NCI-H526 treated with DMSO at 0.1 percent for 48 hours (cell line): ENCODE results near the gene PLXNA3.

Source experiments
- DNase-seq: peaks from one replicate; lab custom pipeline; 2025; lab: John Stamatoyannopoulos, UW

Gene PLXNA3

DNA sequence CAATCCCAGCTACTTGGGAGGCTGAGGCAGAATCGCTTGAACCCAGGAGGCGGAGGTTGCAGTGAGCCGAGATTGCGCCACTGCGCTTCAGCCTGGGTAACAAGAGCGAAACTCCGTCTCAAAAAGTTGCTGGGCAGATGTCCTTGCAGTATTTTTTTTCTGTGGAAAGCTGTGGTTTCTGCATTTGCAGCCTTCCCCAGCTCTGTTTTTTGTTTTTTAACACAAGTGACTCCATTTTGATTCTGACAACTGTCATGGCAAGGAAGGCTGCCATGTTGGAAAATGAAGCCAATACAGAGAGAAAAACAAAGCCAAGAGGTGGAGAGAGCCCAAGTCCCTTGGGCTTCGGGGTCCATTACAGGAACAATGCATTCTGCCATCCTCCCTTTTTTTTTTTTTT, 44.0 kb downstream of the PLXNA3 start:
- no peak for DNase-seq

- no peak for DNase-seq
These were observed 44.9 kb downstream of the PLXNA3 start for GRCh38 chrX:154502989-154503388.

GRCh38 chrX:154505734-154506133, 47.7 kb downstream of the PLXNA3 start:
- no peak for DNase-seq

- DNase-seq: no peak
These were observed 48.6 kb downstream of the PLXNA3 start for GRCh38 chrX:154506483-154507332.

GRCh38 chrX:154507673-154508383, 49.7 kb downstream of the PLXNA3 start:
- no peak for DNase-seq

DNA sequence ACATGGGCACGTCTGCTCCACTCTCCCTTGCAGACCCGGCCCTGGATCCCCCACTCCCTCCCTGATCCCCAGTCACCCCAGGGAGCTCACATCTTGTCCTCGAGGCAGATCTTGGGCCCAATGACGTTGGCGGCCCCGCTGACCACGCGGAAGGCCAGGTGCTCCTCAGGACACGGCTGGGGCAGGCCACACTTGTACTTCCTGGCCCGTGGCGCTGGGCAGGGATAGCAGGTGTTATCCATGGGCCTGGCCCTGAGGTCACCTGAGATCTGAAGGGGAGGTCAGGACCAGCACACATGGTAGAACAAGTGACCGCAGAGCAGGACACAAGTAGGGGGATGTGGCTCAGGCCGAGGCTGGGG, 50.3 kb downstream of the PLXNA3 start:
- no peak for DNase-seq

- no peak for DNase-seq
These were observed 51.4 kb downstream of the PLXNA3 start for GRCh38 chrX:154509455-154509854.

DNA sequence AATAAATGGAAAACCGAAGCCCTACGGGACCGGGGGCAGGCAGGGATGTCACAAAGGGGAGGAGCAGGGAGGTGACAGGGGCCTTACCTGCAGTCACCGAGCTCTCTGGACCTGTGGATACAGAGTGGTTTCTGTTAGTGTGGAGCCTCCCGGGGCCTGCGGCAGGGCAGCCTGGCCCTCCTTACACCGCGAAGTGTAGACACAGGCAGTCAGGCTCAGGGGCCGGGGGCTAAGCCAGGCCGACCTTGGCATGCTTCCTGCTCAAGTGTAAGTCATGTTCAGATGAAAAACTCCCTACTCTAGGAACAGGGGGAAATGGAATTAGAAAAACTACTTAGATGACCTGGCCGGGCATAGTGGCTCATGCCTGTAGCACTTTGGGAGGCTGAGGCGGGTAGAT, 53.7 kb downstream of the PLXNA3 start:
- DNase-seq: no peak

- no peak for DNase-seq
These were observed 54.9 kb downstream of the PLXNA3 start for GRCh38 chrX:154512879-154513553.

DNA sequence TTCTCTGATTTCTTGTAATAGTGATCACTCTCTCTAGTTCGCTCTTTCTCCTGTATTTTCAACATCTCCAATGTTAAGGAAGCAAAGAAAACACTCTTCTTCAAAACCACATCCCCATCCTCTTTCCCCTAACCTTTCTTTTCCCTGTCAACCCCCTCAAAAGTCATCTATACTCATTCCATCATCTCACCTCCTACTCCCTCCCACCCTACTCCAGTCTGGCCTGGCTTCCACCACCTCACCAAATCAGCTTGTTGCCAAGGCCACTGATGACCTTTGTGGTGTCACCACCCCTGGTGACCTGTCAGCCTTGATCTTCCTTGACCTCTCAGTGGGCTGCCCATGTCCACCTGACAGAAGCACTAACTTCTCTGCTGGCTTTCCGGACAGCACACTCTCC, 55.6 kb downstream of the PLXNA3 start:
- DNase-seq: no peak

- peak; percentile 10 for DNase-seq
These were observed 57.2 kb downstream of the PLXNA3 start for GRCh38 chrX:154515090-154515965.

GRCh38 chrX:154515966-154516655, 58.0 kb downstream of the PLXNA3 start, which contains the start of gene FAM3A:
TSS of gene FAM3A (minus strand) at chrX:154516232. CDS start at chrX:154515772, 460 bp downstream.
- peak; percentile 94 for DNase-seq

- DNase-seq: no peak
These were observed 58.6 kb downstream of the PLXNA3 start for GRCh38 chrX:154516656-154517100.

DNA sequence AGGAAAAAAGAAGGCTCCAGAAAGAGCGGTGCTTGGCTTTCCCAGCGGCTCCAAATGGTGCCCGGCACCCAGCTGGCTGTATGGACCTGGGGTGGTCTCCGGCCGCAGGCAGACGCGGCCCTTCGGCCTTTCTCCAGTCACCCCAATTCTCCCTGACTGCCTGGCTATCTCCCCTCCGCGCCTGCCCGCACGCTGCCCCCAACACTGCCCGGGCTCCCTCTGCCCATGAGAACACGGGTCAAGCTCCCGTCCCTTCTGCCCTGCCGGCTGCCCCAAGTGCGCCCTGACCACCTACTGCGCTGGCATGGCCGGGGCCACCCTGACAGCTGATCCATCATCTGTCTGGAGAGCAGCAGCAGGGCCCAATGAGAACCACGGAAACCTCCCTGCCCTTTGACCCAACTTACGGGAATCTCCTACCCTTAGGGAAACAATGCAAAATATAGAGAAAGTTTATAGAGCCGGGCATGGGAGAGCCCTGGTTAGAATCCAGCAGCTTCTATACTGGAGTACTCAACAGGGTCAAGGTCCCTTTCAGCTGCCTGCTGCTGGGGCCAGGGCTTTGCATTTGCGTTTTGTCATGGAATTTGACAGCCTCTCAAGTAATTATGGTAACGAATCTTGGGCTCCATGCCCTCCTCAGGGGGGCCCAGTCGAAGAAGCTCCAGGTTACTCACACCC, 59.2 kb downstream of the PLXNA3 start:
- no peak for DNase-seq

GRCh38 chrX:154519389-154519788, 61.3 kb downstream of the PLXNA3 start:
- DNase-seq: no peak

- no peak for DNase-seq
These were observed 67.8 kb downstream of the PLXNA3 start for GRCh38 chrX:154525606-154526490.

GRCh38 chrX:154526901-154527675, 69.0 kb downstream of the PLXNA3 start:
- peak; percentile 75 for DNase-seq
